ENCODE measurements around the gene MRC1.

MRC1 gene
- 0.58 to 1.7 (median 0.87) reads per million in 3 donors for total RNA-seq

GRCh38 chr10:17808971-17809841 lies at the start of gene MRC1:
Gene MRC1 (plus strand): TSS chr10:17809348. CDS start chr10:17809466, 118 bp downstream.
- no peak for DNase-seq

GRCh38 chr10:17764142-17764541 lies 45.0 kb upstream of the MRC1 start:
- DNase-seq = no peak
- H3K4me3 ChIP-seq (ENCODE audit: insufficient read depth, low read depth, low read length, poor library complexity, severe bottlenecking) = no peak overlapping the region
- H3K27ac ChIP-seq (ENCODE audit: insufficient read depth, low read length, poor library complexity, severe bottlenecking) = no peak overlapping the region
- H3K36me3 ChIP-seq (ENCODE audit: control insufficient read depth, insufficient read depth, low read length) = no peaks in the 10 kb centered on the region
- H3K4me1 ChIP-seq (ENCODE audit: control insufficient read depth, insufficient read depth, low read length, poor library complexity, severe bottlenecking) = no peaks in the 10 kb centered on the region
- no peaks in the 10 kb centered on the region for H3K9me3 ChIP-seq (ENCODE audit: control insufficient read depth, low read length)
- H3K27me3 ChIP-seq (replicated peaks; ENCODE audit: control insufficient read depth, insufficient read depth, low read length, poor library complexity, severe bottlenecking) = no peaks in the 10 kb centered on the region

More at GRCh38 chr10:17808971-17809841, at the start of gene MRC1:
- Histone ChIP-seq H3K4me3 (ENCODE audit: insufficient read depth, low read depth, low read length, poor library complexity, severe bottlenecking) (no peak within 1 kb of the TSS), H3K27me3 (replicated peaks; ENCODE audit: control insufficient read depth, insufficient read depth, low read length, poor library complexity, severe bottlenecking) (no peaks in the 10 kb centered on the region), H3K9me3 (ENCODE audit: control insufficient read depth, low read length) (no peaks in the 10 kb centered on the region), H3K27ac (ENCODE audit: insufficient read depth, low read length, poor library complexity, severe bottlenecking) (no peak within 1 kb of the TSS), H3K4me1 (ENCODE audit: control insufficient read depth, insufficient read depth, low read length, poor library complexity, severe bottlenecking) (no peaks in the 10 kb centered on the region), H3K36me3 (ENCODE audit: control insufficient read depth, insufficient read depth, low read length) (no peaks in the 10 kb centered on the region)

- Histone ChIP-seq H3K27ac (ENCODE audit: insufficient read depth, low read length, poor library complexity, severe bottlenecking) (no peak overlapping the region), H3K9me3 (ENCODE audit: control insufficient read depth, low read length) (no peaks in the 10 kb centered on the region), H3K4me1 (ENCODE audit: control insufficient read depth, insufficient read depth, low read length, poor library complexity, severe bottlenecking) (no peaks in the 10 kb centered on the region), H3K36me3 (ENCODE audit: control insufficient read depth, insufficient read depth, low read length) (no peaks in the 10 kb centered on the region), H3K27me3 (replicated peaks; ENCODE audit: control insufficient read depth, insufficient read depth, low read length, poor library complexity, severe bottlenecking) (no peaks in the 10 kb centered on the region), H3K4me3 (ENCODE audit: insufficient read depth, low read depth, low read length, poor library complexity, severe bottlenecking) (no peak overlapping the region)
- DNase-seq = no peak
These were observed 43.5 kb upstream of the MRC1 start for GRCh38 chr10:17765602-17766001.

- no peaks in the 10 kb centered on the region for H3K36me3 ChIP-seq (ENCODE audit: control insufficient read depth, insufficient read depth, low read length)
- no peak overlapping the region for H3K4me3 ChIP-seq (ENCODE audit: insufficient read depth, low read depth, low read length, poor library complexity, severe bottlenecking)
- H3K9me3 ChIP-seq (ENCODE audit: control insufficient read depth, low read length) = no peaks in the 10 kb centered on the region
- H3K27me3 ChIP-seq (replicated peaks; ENCODE audit: control insufficient read depth, insufficient read depth, low read length, poor library complexity, severe bottlenecking) = no peaks in the 10 kb centered on the region
- no peak overlapping the region for H3K27ac ChIP-seq (ENCODE audit: insufficient read depth, low read length, poor library complexity, severe bottlenecking)
- no peak for DNase-seq
- H3K4me1 ChIP-seq (ENCODE audit: control insufficient read depth, insufficient read depth, low read length, poor library complexity, severe bottlenecking) = no peaks in the 10 kb centered on the region
These were observed 42.4 kb upstream of the MRC1 start for GRCh38 chr10:17766731-17767130.

- H3K4me1 ChIP-seq (ENCODE audit: control insufficient read depth, insufficient read depth, low read length, poor library complexity, severe bottlenecking) = no peaks in the 10 kb centered on the region
- no peaks in the 10 kb centered on the region for H3K9me3 ChIP-seq (ENCODE audit: control insufficient read depth, low read length)
- no peaks in the 10 kb centered on the region for H3K27me3 ChIP-seq (replicated peaks; ENCODE audit: control insufficient read depth, insufficient read depth, low read length, poor library complexity, severe bottlenecking)
- H3K4me3 ChIP-seq (ENCODE audit: insufficient read depth, low read depth, low read length, poor library complexity, severe bottlenecking) = no peak overlapping the region
- no peak overlapping the region for H3K27ac ChIP-seq (ENCODE audit: insufficient read depth, low read length, poor library complexity, severe bottlenecking)
- H3K36me3 ChIP-seq (ENCODE audit: control insufficient read depth, insufficient read depth, low read length) = no peaks in the 10 kb centered on the region
- no peak for DNase-seq
These were observed 40.7 kb upstream of the MRC1 start for GRCh38 chr10:17768496-17768895.

- no peaks in the 10 kb centered on the region for H3K9me3 ChIP-seq (ENCODE audit: control insufficient read depth, low read length)
- no peak overlapping the region for H3K27ac ChIP-seq (ENCODE audit: insufficient read depth, low read length, poor library complexity, severe bottlenecking)
- no peak for DNase-seq
- H3K4me3 ChIP-seq (ENCODE audit: insufficient read depth, low read depth, low read length, poor library complexity, severe bottlenecking) = no peak overlapping the region
- H3K36me3 ChIP-seq (ENCODE audit: control insufficient read depth, insufficient read depth, low read length) = no peaks in the 10 kb centered on the region
- H3K27me3 ChIP-seq (replicated peaks; ENCODE audit: control insufficient read depth, insufficient read depth, low read length, poor library complexity, severe bottlenecking) = no peaks in the 10 kb centered on the region
- H3K4me1 ChIP-seq (ENCODE audit: control insufficient read depth, insufficient read depth, low read length, poor library complexity, severe bottlenecking) = no peaks in the 10 kb centered on the region
These were observed 40.2 kb upstream of the MRC1 start for GRCh38 chr10:17768957-17769356.

GRCh38 chr10:17771017-17771416 lies 38.1 kb upstream of the MRC1 start:
- Histone ChIP-seq H3K36me3 (ENCODE audit: control insufficient read depth, insufficient read depth, low read length) (no peaks in the 10 kb centered on the region), H3K27me3 (replicated peaks; ENCODE audit: control insufficient read depth, insufficient read depth, low read length, poor library complexity, severe bottlenecking) (no peaks in the 10 kb centered on the region), H3K27ac (ENCODE audit: insufficient read depth, low read length, poor library complexity, severe bottlenecking) (no peak overlapping the region), H3K4me1 (ENCODE audit: control insufficient read depth, insufficient read depth, low read length, poor library complexity, severe bottlenecking) (no peaks in the 10 kb centered on the region), H3K9me3 (ENCODE audit: control insufficient read depth, low read length) (no peaks in the 10 kb centered on the region), H3K4me3 (ENCODE audit: insufficient read depth, low read depth, low read length, poor library complexity, severe bottlenecking) (no peak overlapping the region)
- DNase-seq = no peak

- H3K4me3 ChIP-seq (ENCODE audit: insufficient read depth, low read depth, low read length, poor library complexity, severe bottlenecking) = no peak overlapping the region
- H3K4me1 ChIP-seq (ENCODE audit: control insufficient read depth, insufficient read depth, low read length, poor library complexity, severe bottlenecking) = no peaks in the 10 kb centered on the region
- no peaks in the 10 kb centered on the region for H3K36me3 ChIP-seq (ENCODE audit: control insufficient read depth, insufficient read depth, low read length)
- DNase-seq = no peak
- H3K27me3 ChIP-seq (replicated peaks; ENCODE audit: control insufficient read depth, insufficient read depth, low read length, poor library complexity, severe bottlenecking) = no peaks in the 10 kb centered on the region
- H3K27ac ChIP-seq (ENCODE audit: insufficient read depth, low read length, poor library complexity, severe bottlenecking) = no peak overlapping the region
- H3K9me3 ChIP-seq (ENCODE audit: control insufficient read depth, low read length) = no peaks in the 10 kb centered on the region
These were observed 29.4 kb upstream of the MRC1 start for GRCh38 chr10:17779784-17780183.

GRCh38 chr10:17780727-17781126 lies 28.4 kb upstream of the MRC1 start:
- Histone ChIP-seq H3K36me3 (ENCODE audit: control insufficient read depth, insufficient read depth, low read length) (no peaks in the 10 kb centered on the region), H3K4me1 (ENCODE audit: control insufficient read depth, insufficient read depth, low read length, poor library complexity, severe bottlenecking) (no peaks in the 10 kb centered on the region), H3K27ac (ENCODE audit: insufficient read depth, low read length, poor library complexity, severe bottlenecking) (no peak overlapping the region), H3K9me3 (ENCODE audit: control insufficient read depth, low read length) (no peaks in the 10 kb centered on the region), H3K27me3 (replicated peaks; ENCODE audit: control insufficient read depth, insufficient read depth, low read length, poor library complexity, severe bottlenecking) (no peaks in the 10 kb centered on the region), H3K4me3 (ENCODE audit: insufficient read depth, low read depth, low read length, poor library complexity, severe bottlenecking) (no peak overlapping the region)
- DNase-seq = no peak

GRCh38 chr10:17781856-17782255 lies 27.3 kb upstream of the MRC1 start:
- DNase-seq = no peak
- H3K36me3 ChIP-seq (ENCODE audit: control insufficient read depth, insufficient read depth, low read length) = no peaks in the 10 kb centered on the region
- H3K4me1 ChIP-seq (ENCODE audit: control insufficient read depth, insufficient read depth, low read length, poor library complexity, severe bottlenecking) = no peaks in the 10 kb centered on the region
- H3K9me3 ChIP-seq (ENCODE audit: control insufficient read depth, low read length) = no peaks in the 10 kb centered on the region
- H3K27me3 ChIP-seq (replicated peaks; ENCODE audit: control insufficient read depth, insufficient read depth, low read length, poor library complexity, severe bottlenecking) = no peaks in the 10 kb centered on the region
- no peak overlapping the region for H3K27ac ChIP-seq (ENCODE audit: insufficient read depth, low read length, poor library complexity, severe bottlenecking)
- no peak overlapping the region for H3K4me3 ChIP-seq (ENCODE audit: insufficient read depth, low read depth, low read length, poor library complexity, severe bottlenecking)
